ENCODE measurements around the gene PRELID1. TPM values are rescaled to one million over a fixed set of nuclear protein-coding genes. Genes with fewer than 3 reads are reported as not detected.
"Not testable (repeated sequence)": the region's sequence is repeated elsewhere in the genome, so short reads cannot be mapped to it uniquely, and the experiment has no call there.

Gene PRELID1
- total RNA-seq: 98.8 and 102 TPM in 2 replicates
- long read RNA-seq, transcript PRELID1-201 (5 exons, 1,261 nt): major isoform, 12 of 14 reads
- long read RNA-seq, partial matches to known transcripts: 0 of 14 reads
- long read RNA-seq, other reads (novel, unspliced or antisense): 1 of 14 reads

DNA sequence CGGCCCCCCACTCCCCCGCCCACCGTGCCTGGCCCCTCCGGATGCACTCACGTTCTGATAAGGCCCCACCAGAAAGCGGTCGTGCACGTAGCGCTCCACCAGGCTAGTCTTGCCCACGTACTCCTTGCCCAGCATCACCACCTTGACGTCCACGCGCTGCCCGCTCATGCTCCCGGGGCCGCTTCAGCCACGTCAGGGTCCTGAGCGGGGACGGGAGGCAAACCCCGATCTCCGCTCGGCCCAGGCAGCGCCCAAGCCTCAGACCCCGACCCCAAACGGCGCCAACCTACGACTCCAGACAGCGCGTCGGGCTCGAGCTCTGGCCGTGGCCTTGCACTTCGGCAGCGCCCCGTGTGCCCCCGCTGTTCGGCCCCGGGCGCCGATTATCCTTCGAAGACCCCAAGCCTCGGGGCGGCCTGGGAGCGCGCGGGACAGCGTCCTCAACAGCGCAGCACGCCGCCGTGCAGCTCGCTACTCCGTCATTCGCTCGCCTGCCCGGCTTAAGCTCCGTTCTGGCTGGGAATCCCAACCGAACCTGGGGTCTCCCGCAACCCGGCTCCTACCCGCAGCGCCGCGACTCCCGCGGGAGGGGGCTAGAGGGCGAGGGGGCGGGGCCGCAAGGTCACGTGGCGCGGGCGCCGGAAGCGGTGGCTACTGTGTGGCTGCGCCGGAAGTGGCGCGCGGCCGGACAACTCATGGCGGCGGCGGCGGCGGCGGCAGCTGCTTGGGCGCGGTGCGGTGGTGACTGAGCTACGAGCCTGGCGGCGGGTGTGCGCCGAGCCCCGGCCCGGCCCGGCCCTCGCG, at the start of gene PRELID1, which contains the start of gene RAB24:
Gene PRELID1, plus strand, starts transcription at position 679 of the 804 bp plus-strand sequence. CDS start 187 bp downstream, outside the sequence.
Gene RAB24, minus strand, starts transcription at position 599 of the 804 bp plus-strand sequence. Its CDS starts 431 bp downstream, at position 168.
- TF ChIP-seq, protein P1, sequence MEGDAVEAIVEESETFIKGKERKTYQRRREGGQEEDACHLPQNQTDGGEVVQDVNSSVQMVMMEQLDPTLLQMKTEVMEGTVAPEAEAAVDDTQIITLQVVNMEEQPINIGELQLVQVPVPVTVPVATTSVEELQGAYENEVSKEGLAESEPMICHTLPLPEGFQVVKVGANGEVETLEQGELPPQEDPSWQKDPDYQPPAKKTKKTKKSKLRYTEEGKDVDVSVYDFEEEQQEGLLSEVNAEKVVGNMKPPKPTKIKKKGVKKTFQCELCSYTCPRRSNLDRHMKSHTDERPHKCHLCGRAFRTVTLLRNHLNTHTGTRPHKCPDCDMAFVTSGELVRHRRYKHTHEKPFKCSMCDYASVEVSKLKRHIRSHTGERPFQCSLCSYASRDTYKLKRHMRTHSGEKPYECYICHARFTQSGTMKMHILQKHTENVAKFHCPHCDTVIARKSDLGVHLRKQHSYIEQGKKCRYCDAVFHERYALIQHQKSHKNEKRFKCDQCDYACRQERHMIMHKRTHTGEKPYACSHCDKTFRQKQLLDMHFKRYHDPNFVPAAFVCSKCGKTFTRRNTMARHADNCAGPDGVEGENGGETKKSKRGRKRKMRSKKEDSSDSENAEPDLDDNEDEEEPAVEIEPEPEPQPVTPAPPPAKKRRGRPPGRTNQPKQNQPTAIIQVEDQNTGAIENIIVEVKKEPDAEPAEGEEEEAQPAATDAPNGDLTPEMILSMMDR (IDR thresholded peaks at IDR 0.05): peak; percentile 41
- Mint-ChIP-seq H3K27me3 (ENCODE audit: unreplicated experiment) (no peaks in the 10 kb centered on the region), H3K4me1 (ENCODE audit: unreplicated experiment) (peaks cover 50% of the 10 kb centered on the region), H3K27ac (ENCODE audit: unreplicated experiment) (peak within 1 kb of the TSS; percentile 95), H3K9me3 (ENCODE audit: unreplicated experiment) (no peaks in the 10 kb centered on the region), H3K36me3 (ENCODE audit: unreplicated experiment) (peaks cover 10% of the 10 kb centered on the region), H3K4me3 (ENCODE audit: unreplicated experiment) (peak within 1 kb of the TSS; percentile 93)
- peak; percentile 95 for DNase-seq (ENCODE audit: extremely low spot score, unreplicated experiment)

- no peak for DNase-seq (ENCODE audit: extremely low spot score, unreplicated experiment)
- peaks cover 44% of the 10 kb centered on the region for H3K36me3 Mint-ChIP-seq (ENCODE audit: unreplicated experiment)
Measured at GRCh38 chr5:177256296-177256695, 47.3 kb upstream of the PRELID1 start.

DNA sequence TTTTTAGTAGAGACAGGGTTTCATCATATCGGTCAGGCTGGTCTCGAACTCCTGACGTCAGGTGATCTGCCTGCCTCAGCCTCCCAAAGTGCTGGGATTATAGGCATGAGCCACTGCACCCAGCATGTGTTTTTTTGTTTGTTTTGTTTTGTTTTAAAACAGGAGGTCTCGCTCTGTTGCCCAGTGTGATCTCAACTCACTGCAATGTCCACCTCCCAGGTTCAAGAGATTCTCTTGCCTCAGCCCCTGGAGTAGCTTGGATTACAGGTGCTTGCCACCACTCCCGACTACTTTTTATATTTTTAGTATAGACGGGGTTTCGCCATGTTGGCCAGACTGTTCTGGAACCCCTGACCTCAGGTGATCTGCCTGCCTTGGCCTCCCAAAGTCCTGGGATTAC, 44.9 kb upstream of the PRELID1 start:
- DNase-seq (ENCODE audit: extremely low spot score, unreplicated experiment); H3K27me3 Mint-ChIP-seq (ENCODE audit: unreplicated experiment); H3K4me3 Mint-ChIP-seq (ENCODE audit: unreplicated experiment); H3K27ac Mint-ChIP-seq (ENCODE audit: unreplicated experiment); H3K4me1 Mint-ChIP-seq (ENCODE audit: unreplicated experiment); H3K9me3 Mint-ChIP-seq (ENCODE audit: unreplicated experiment): not testable (repeated sequence)
- peaks cover 49% of the 10 kb centered on the region for H3K36me3 Mint-ChIP-seq (ENCODE audit: unreplicated experiment)

More at GRCh38 chr5:177256296-177256695, 47.3 kb upstream of the PRELID1 start:
- Mint-ChIP-seq H3K4me1 (ENCODE audit: unreplicated experiment) (peaks cover 3% of the 10 kb centered on the region), H3K27ac (ENCODE audit: unreplicated experiment) (no peak overlapping the region), H3K9me3 (ENCODE audit: unreplicated experiment) (no peaks in the 10 kb centered on the region), H3K27me3 (ENCODE audit: unreplicated experiment) (no peaks in the 10 kb centered on the region), H3K4me3 (ENCODE audit: unreplicated experiment) (no peak overlapping the region)
- TF ChIP-seq, protein P1 (IDR thresholded peaks at IDR 0.05): no peak

DNA sequence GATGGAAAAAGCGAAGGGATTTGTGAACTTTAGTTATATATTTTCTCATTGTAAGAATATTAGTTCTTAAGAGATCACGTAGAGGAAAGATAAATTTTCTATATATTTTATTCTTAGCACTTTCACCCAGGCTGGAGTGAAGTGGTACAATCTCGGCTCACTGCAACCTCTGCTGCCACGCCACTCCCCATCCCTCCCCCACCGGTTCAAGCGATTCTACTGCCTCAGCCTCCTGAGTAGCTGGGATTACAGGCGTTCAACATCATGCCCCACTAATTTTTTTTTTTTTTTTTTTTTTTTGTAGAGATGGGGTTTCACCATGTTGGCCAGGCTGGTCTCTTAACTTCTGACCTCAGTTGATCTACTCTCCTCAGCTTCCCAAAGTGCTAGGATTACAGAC, 42.6 kb upstream of the PRELID1 start:
- TF ChIP-seq, protein P1 (IDR thresholded peaks at IDR 0.05): no peak
- H3K36me3 Mint-ChIP-seq (ENCODE audit: unreplicated experiment): peaks cover 53% of the 10 kb centered on the region
- H3K27ac Mint-ChIP-seq (ENCODE audit: unreplicated experiment): no peak overlapping the region
- no peak overlapping the region for H3K4me3 Mint-ChIP-seq (ENCODE audit: unreplicated experiment)
- no peaks in the 10 kb centered on the region for H3K4me1 Mint-ChIP-seq (ENCODE audit: unreplicated experiment)
- H3K9me3 Mint-ChIP-seq (ENCODE audit: unreplicated experiment): no peaks in the 10 kb centered on the region
- no peaks in the 10 kb centered on the region for H3K27me3 Mint-ChIP-seq (ENCODE audit: unreplicated experiment)
- DNase-seq (ENCODE audit: extremely low spot score, unreplicated experiment): no peak

DNA sequence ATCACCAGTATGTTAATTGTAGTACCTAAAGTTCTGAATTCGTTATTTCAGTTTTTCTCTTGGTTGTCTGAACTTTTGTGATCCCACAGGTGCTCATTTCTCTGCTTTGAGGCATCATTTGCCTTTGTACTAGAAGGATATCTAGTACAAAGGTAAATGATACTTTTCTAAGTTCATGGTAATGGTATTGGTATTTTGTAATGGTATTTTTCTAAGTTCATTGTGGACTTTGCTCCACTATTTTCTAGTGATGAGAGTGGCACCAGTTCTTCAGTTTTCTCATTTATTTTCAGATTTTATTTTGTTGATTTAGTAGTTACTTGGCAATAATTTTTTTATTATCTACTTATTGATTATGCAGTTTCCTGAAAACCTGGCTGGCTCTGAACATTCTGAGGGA, 42.1 kb upstream of the PRELID1 start:
- Mint-ChIP-seq H3K27ac (ENCODE audit: unreplicated experiment) (no peak overlapping the region), H3K36me3 (ENCODE audit: unreplicated experiment) (peaks cover 53% of the 10 kb centered on the region), H3K4me1 (ENCODE audit: unreplicated experiment) (no peaks in the 10 kb centered on the region), H3K27me3 (ENCODE audit: unreplicated experiment) (no peaks in the 10 kb centered on the region), H3K9me3 (ENCODE audit: unreplicated experiment) (no peaks in the 10 kb centered on the region), H3K4me3 (ENCODE audit: unreplicated experiment) (no peak overlapping the region)
- no peak for DNase-seq (ENCODE audit: extremely low spot score, unreplicated experiment)
- TF ChIP-seq, protein P1 (IDR thresholded peaks at IDR 0.05): no peak

Data from osteocyte (in vitro differentiated cells).